HEK293T (cell line): ENCODE data around the gene CPM.

Experiments
- CTCF ChIA-PET: fragments of 350-600 bp; formaldehyde crosslinking; extraction: SDS; loops from one replicate; lab custom pipeline; 2021; ENCODE audit warnings: antibody characterized with exemption, inconsistent platforms; lab: Yijun Ruan, JAX
- POLR2A ChIA-PET: fragments of 350-600 bp; formaldehyde crosslinking; extraction: SDS; loops from one replicate; lab custom pipeline; 2020; ENCODE audit warnings: antibody characterized with exemption, inconsistent platforms; lab: Yijun Ruan, JAX
- DNase-seq: peaks from one replicate; pipeline ENCODE4 v3.0.0; 2012; ENCODE audit warnings: mixed read lengths; ENCODE audit errors: extremely low spot score
- ARNT ChIP-seq: fragments of 450-650 bp; IDR thresholded peaks from 2 replicates; pipeline ENCODE4 v1.6.1; 2017; ENCODE audit warnings: mild to moderate bottlenecking
- BHLHE40 ChIP-seq: fragments of 450-650 bp; IDR thresholded peaks from 2 replicates; pipeline ENCODE4 v1.6.1; 2016; ENCODE audit warnings: mild to moderate bottlenecking, moderate library complexity, borderline replicate concordance
- CTBP1 ChIP-seq: fragments of 450-650 bp; IDR thresholded peaks from 2 replicates; pipeline ENCODE4 v1.6.1; 2016; ENCODE audit warnings: borderline replicate concordance
- ELF4 ChIP-seq: fragments of 450-650 bp; IDR thresholded peaks from 2 replicates; pipeline ENCODE4 v1.6.1; 2017; ENCODE audit warnings: antibody characterized with exemption
- FOXA1 ChIP-seq: fragments of 450-650 bp; IDR thresholded peaks from 2 replicates; pipeline ENCODE4 v1.6.1; 2016; ENCODE audit warnings: mild to moderate bottlenecking
- FOXK2 ChIP-seq: fragments of 450-650 bp; IDR thresholded peaks from 2 replicates; pipeline ENCODE4 v1.6.1; 2016; ENCODE audit warnings: mild to moderate bottlenecking
- FOXM1 ChIP-seq: fragments of 450-650 bp; IDR thresholded peaks from 2 replicates; pipeline ENCODE4 v1.6.1; 2017; ENCODE audit warnings: mild to moderate bottlenecking, borderline replicate concordance
- HDGF ChIP-seq: fragments of 450-650 bp; IDR thresholded peaks from 2 replicates; pipeline ENCODE4 v1.6.1; 2017; ENCODE audit warnings: antibody characterized with exemption, borderline replicate concordance
- L3MBTL2 ChIP-seq: fragments of 450-650 bp; conservative IDR thresholded peaks from 2 replicates; pipeline ENCODE4 v1.6.1; 2016; ENCODE audit warnings: mild to moderate bottlenecking
- LEF1 ChIP-seq: fragments of 450-650 bp; IDR thresholded peaks from 2 replicates; pipeline ENCODE4 v1.6.1; 2017; ENCODE audit warnings: mild to moderate bottlenecking, borderline replicate concordance
- NFRKB ChIP-seq: fragments of 450-650 bp; IDR thresholded peaks from 2 replicates; pipeline ENCODE4 v1.6.1; 2016; ENCODE audit warnings: mild to moderate bottlenecking, moderate library complexity
- PKNOX1 ChIP-seq: fragments of 450-650 bp; IDR thresholded peaks from 2 replicates; pipeline ENCODE4 v1.6.1; 2016
- SP1 ChIP-seq: fragments of 450-650 bp; IDR thresholded peaks from 2 replicates; pipeline ENCODE4 v1.6.1; 2017
- SUZ12 ChIP-seq: fragments of 450-650 bp; IDR thresholded peaks from 2 replicates; pipeline ENCODE4 v1.6.1; 2016; ENCODE audit warnings: mild to moderate bottlenecking
- TARDBP ChIP-seq: fragments of 450-650 bp; IDR thresholded peaks from 2 replicates; pipeline ENCODE4 v1.6.1; 2016
- ZNF384 ChIP-seq: fragments of 450-650 bp; IDR thresholded peaks from 2 replicates; pipeline ENCODE4 v1.6.1; 2016

The CPM gene

GRCh38 chr12:68833508-68833907, 99.5 kb downstream of the CPM start:
- no peak for TF ChIP-seq PKNOX1
- no peak for TF ChIP-seq HDGF
- TF ChIP-seq L3MBTL2, result no peak
- TF ChIP-seq FOXK2, result no peak
- TF ChIP-seq LEF1, result no peak
- no peak for TF ChIP-seq SP1
- TF ChIP-seq ZNF384, result no peak
- TF ChIP-seq CTBP1, result no peak
- no peak for TF ChIP-seq FOXM1
- TF ChIP-seq FOXA1, result no peak
- TF ChIP-seq TARDBP, result no peak
- no peak for TF ChIP-seq ELF4
- no peak for DNase-seq
- POLR2A ChIA-PET, result no interaction called here
- CTCF ChIA-PET, result no interaction called here

GRCh38 chr12:68832504-68832867, 100.5 kb downstream of the CPM start:
- DNase-seq, result no peak
- CTCF ChIA-PET, result interaction anchor here (1.1 kb wide), 1 partner anchor 21 kb away, joined by 3 read pairs; no protein-coding TSS in a partner anchor
- TF ChIP-seq ARNT (no peak), SP1 (no peak), BHLHE40 (no peak), TARDBP (no peak), FOXK2 (no peak), LEF1 (no peak), PKNOX1 (no peak), HDGF (no peak), FOXM1 (no peak), CTBP1 (no peak), ELF4 (no peak)
- POLR2A ChIA-PET, result no interaction called here

DNA sequence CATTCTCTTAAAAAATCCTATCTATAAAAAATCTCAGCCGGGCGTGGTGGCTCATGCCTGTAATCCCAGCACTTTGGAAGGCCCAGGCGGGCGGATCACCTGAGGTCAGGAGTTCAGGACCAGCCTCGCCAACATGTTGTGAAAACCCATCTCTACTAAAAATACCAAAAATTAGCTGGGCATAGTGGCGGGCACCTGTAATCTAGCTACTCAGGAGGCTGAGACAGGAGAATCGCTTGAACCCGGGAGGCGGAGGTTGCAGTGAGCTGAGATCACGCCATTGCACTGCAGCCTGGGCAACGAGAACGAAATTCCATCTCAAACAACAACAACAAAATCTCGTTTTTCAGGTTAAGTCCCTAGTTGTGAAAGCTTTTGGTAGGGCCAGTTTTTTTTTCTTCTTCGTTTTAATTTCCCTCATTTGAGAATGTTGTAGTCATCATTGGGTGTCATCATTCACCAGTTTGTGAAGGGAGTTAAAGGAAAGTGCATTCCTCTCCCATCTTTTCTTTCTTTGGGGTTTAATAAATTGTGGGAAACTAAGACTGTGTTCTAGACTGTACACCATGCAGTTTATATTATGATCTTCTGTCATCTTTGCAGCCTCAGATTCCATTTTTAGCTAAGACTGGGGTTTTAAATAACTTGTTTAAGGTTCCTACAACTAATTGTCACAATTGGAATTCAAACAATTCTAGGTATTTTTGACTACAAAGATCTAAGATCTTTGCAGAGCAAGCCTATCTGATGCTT, 101.0 kb downstream of the CPM start:
- DNase-seq, result no peak
- ChIA-PET POLR2A (no interaction called here), CTCF (interaction anchor here (0.6 to 1.1 kb wide), 2 partner anchors 15 to 20 kb away, joined by 3 read pairs; no protein-coding TSS in a partner anchor)
- TF ChIP-seq SP1 (no peak), LEF1 (no peak), BHLHE40 (no peak), L3MBTL2 (no peak), FOXM1 (no peak), HDGF (no peak)

DNA sequence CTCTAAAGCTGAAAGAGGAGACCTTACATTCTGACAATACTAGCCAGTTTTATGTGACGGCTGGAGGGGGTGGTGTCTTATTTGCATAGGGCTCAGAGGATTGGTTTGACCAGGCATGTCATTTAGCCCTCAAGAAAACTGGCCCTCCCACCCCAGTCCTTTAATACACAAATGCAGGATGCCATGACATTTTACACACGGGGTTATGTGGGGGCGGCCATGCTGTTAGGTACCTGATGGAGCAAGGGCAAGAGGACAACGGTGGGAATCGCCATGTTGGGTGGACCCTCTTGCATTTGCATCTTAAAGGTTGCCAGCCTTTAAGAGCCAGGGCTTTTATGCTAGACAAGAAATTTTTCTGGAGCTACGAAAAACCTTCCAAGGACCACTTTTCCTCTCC, 101.7 kb downstream of the CPM start:
- CTCF ChIA-PET, result interaction anchor here (0.6 to 1.7 kb wide), 3 partner anchors 16 to 84 kb away, joined by 3 to 4 read pairs (median 3); no protein-coding TSS in a partner anchor
- no peak for DNase-seq
- no peak for TF ChIP-seq FOXK2
- POLR2A ChIA-PET, result no interaction called here

DNA sequence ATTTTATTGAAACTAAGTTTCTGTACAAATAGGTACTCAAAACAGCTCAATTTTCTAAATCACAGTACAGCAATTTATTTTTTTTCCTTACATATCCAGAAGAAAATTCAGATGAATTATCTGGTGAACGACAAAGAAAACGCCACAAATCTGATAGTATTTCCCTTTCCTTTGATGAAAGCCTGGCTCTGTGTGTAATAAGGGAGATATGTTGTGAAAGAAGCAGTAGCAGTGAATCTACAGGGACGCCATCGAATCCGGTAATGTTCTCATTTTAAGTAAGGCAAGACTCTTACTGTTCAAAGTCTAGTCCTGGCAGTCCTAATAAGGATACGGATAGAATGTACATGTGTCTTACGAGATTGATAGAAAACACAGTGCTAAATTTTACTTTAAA, 104.3 kb downstream of the CPM start:
- ChIA-PET POLR2A (interaction anchor here (0.9 kb wide), 1 partner anchor 20 kb away, joined by 3 read pairs; no protein-coding TSS in a partner anchor), CTCF (interaction anchor here (0.6 kb wide), 1 partner anchor 47 kb away, joined by 3 read pairs; no protein-coding TSS in a partner anchor)
- no peak for DNase-seq
- TF ChIP-seq SUZ12 (no peak), LEF1 (no peak), FOXK2 (no peak), ZNF384 (no peak), PKNOX1 (no peak), HDGF (no peak), TARDBP (no peak), ARNT (no peak), FOXA1 (no peak), ELF4 (no peak), BHLHE40 (no peak), NFRKB (no peak), FOXM1 (no peak), SP1 (no peak), L3MBTL2 (no peak)

DNA sequence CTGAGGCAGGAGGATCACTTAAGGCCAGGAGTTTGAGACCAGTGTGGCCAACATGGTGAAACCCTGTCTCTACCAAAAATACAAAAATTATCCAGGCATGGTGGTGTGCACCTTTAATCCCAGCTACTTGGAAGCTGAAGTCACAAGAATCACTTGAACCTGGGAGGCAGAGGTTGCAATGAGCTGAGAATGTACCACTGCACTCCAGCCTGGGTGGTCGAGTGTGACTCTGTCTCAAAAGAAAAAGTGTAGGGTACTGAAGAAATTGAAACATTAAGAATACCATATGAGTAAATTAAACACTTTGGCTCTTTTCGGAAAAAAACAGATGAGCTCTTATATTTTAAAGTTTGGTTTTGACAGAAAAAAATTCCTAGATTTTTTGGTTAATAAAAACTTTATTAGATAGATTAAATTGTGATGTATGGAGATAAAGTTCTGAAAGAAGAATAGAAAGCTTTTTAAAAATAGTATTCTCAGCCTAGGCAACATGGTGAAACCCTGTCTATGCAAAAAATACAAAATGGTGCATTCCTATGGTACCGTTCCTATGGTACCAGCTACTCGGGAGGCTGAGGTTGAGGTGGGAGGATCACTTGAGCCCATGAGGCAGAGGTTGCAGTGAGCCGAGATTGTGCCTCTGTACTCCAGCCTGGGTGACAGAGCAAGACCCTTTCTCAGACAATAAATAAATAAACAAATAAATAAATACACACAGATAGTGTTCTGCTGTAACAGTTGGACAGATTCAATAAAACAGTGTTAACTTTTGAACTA, 104.9 kb downstream of the CPM start:
- CTCF ChIA-PET, result interaction anchor here (0.6 kb wide), 1 partner anchor 47 kb away, joined by 3 read pairs; no protein-coding TSS in a partner anchor
- DNase-seq, result no peak
- POLR2A ChIA-PET, result interaction anchor here (0.9 kb wide), 1 partner anchor 19 kb away, joined by 3 read pairs; no protein-coding TSS in a partner anchor
- no peak for TF ChIP-seq FOXA1
- TF ChIP-seq ARNT, result no peak
- no peak for TF ChIP-seq FOXM1
- no peak for TF ChIP-seq HDGF
- no peak for TF ChIP-seq SP1
- no peak for TF ChIP-seq TARDBP
- TF ChIP-seq LEF1, result no peak
- TF ChIP-seq BHLHE40, result no peak
- no peak for TF ChIP-seq ELF4
- TF ChIP-seq L3MBTL2, result no peak
- no peak for TF ChIP-seq NFRKB
- no peak for TF ChIP-seq PKNOX1
- no peak for TF ChIP-seq SUZ12
- no peak for TF ChIP-seq CTBP1
- no peak for TF ChIP-seq ZNF384
